Keratinocyte (primary cell): ENCODE measurements around the gene ERICH4. TPM values are rescaled to one million over a fixed set of nuclear protein-coding genes. Genes with fewer than 3 reads are reported as not detected.

Source experiments
- DNase-seq: peaks from one replicate; pipeline ENCODE4 v3.0.0-alpha.2; 2011; ENCODE audit warnings: low read depth, missing footprints, low spot score
- FAIRE-seq: peaks from 2 replicates; lab custom pipeline; 2011; peaks lifted over from hg19 to GRCh38; lab: Jason Lieb, UNC
- H2AFZ ChIP-seq: 2 replicates; pipeline ENCODE4 v1.6.0; 2012; ENCODE audit warnings: low read length, control low read depth, inconsistent platforms; ENCODE audit not compliant: control insufficient read depth
- H3K27ac ChIP-seq: 2 replicates; pipeline ENCODE4 v1.5.1; 2011; ENCODE audit warnings: low read length; ENCODE audit not compliant: control insufficient read depth, insufficient read depth
- H3K27me3 ChIP-seq: 3 replicates; pipeline ENCODE4 v1.6.0; 2011; ENCODE audit warnings: low read length; ENCODE audit not compliant: control insufficient read depth, insufficient read depth; ENCODE audit errors: extremely low read depth
- H3K36me3 ChIP-seq, 2 experiments: 2 replicates in 1 of 2; 3 replicates in 1 of 2; pipeline ENCODE4 v1.5.1; 2011; ENCODE audit warnings: low read length in 2 of 2, mild to moderate bottlenecking in 1 of 2; ENCODE audit not compliant: control insufficient read depth in 2 of 2, insufficient read depth in 2 of 2; ENCODE audit errors: extremely low read depth in 1 of 2
- H3K4me1 ChIP-seq: 3 replicates; pipeline ENCODE4 v1.5.1; 2011; ENCODE audit warnings: low read length; ENCODE audit not compliant: control insufficient read depth, insufficient read depth; ENCODE audit errors: extremely low read depth
- H3K4me2 ChIP-seq: 3 replicates; pipeline ENCODE4 v1.6.0; 2011; ENCODE audit warnings: low read depth, low read length; ENCODE audit not compliant: control insufficient read depth, insufficient read depth; ENCODE audit errors: extremely low read depth
- H3K4me3 ChIP-seq, 3 experiments: fragments of 200-600 bp in 1 of 3; sonication (generic) in 1 of 3; 2 replicates in 2 of 3; 3 replicates in 1 of 3; pipeline ENCODE4 v1.5.1; 2011 to 2016; ENCODE audit warnings: low read length in 3 of 3, mild to moderate bottlenecking in 3 of 3, control low read depth in 2 of 3, inconsistent platforms in 1 of 3, low read depth in 1 of 3, mixed read lengths in 1 of 3, mixed run types in 1 of 3, moderate library complexity in 1 of 3; ENCODE audit not compliant: control insufficient read depth in 2 of 3, insufficient read depth in 2 of 3; ENCODE audit errors: extremely low read depth in 1 of 3
- H3K79me2 ChIP-seq: 2 replicates; pipeline ENCODE4 v1.6.0; 2012; ENCODE audit warnings: low read length; ENCODE audit not compliant: control insufficient read depth, insufficient read depth
- H3K9ac ChIP-seq: 3 replicates; pipeline ENCODE4 v1.6.0; 2011; ENCODE audit warnings: low read length; ENCODE audit not compliant: control insufficient read depth, insufficient read depth; ENCODE audit errors: extremely low read depth
- H3K9me1 ChIP-seq: 3 replicates; pipeline ENCODE4 v1.6.0; 2011; ENCODE audit warnings: low read length; ENCODE audit not compliant: control insufficient read depth, insufficient read depth; ENCODE audit errors: extremely low read depth
- H3K9me3 ChIP-seq: 2 replicates; pipeline ENCODE4 v1.5.1; 2012; ENCODE audit warnings: low read depth, low read length; ENCODE audit not compliant: control insufficient read depth
- H4K20me1 ChIP-seq: 3 replicates; pipeline ENCODE4 v1.6.0; 2011; ENCODE audit warnings: low read length; ENCODE audit not compliant: control insufficient read depth, insufficient read depth; ENCODE audit errors: extremely low read depth
- CTCF ChIP-seq, 3 experiments: IDR thresholded peaks in 1 of 3; conservative IDR thresholded peaks in 1 of 3; optimal IDR thresholded peaks in 1 of 3; 2 replicates in 2 of 3; 3 replicates in 1 of 3; pipeline versions ENCODE3 to v1.5.1; 2011; ENCODE audit warnings: low read length in 3 of 3, mild to moderate bottlenecking in 3 of 3, moderate library complexity in 2 of 3, control low read depth in 1 of 3, inconsistent platforms in 1 of 3; ENCODE audit not compliant: insufficient read depth in 2 of 3; ENCODE audit errors: extremely low read depth in 1 of 3
- EZH2 ChIP-seq: IDR thresholded peaks from one replicate; pipeline ENCODE4 v1.6.1; 2012; ENCODE audit warnings: inconsistent platforms, mild to moderate bottlenecking, low read length, moderate library complexity
- dilution Hi-C: fragments of 300-500 bp; cut with MboI; formaldehyde crosslinking; loops from one replicate; pipeline ENCODE4 v1.7.0; 2020; ENCODE audit warnings: low sequenced_read_pairs; ENCODE audit not compliant: extremely low pct_ligation_motif_present
- polyA plus RNA-seq, 5 experiments: library from polyadenylated mRNA; depleted of rRNA in 3 of 5; stranded (reverse) in 3 of 5; stranded (forward) in 1 of 5; unstranded in 1 of 5; fragments of >200 nt; gene quantifications; 1 replicate in 1 of 5; 2 replicates in 3 of 5; 3 replicates in 1 of 5; pipeline versions ENCODE4 v1.2.1 to v1.2.3, GENCODE V29; 2011 to 2012; ENCODE audit warnings: missing spikeins in 2 of 5, low read depth in 1 of 5, low replicate concordance in 1 of 5
- small RNA-seq, 3 experiments: library from RNA; depleted of rRNA; stranded (forward); fragments of <200 nt; gene quantifications; one replicate each; pipeline ENCODE3, GENCODE V24; 2012; ENCODE audit warnings: low read depth in 3 of 3, low replicate concordance in 1 of 3; ENCODE audit not compliant: insufficient read length in 3 of 3

Gene ERICH4
- polyA plus RNA-seq, 1 donor (not counting 4 experiments of a cell fraction or from before 2014, with no cell fraction given), result not detected

DNA sequence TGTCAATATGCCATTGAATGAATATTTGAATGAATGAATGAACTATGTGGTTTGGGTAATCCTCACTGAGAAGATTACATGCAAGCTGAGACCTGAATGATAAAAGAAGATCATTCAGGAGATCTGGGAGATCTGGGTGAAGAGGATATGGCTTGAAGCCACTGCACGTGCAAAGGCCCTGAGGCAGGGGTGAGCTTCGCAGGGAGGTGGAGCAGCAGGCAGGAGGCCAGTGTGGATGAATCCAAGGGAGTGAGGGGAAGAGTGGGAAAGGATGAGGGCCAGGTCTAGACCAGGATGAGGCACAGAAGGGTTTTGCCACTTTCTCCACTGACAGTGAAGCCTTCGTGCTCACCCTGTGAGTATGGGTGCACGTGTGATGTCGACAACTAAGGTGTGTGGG is 49.9 kb downstream of the ERICH4 start:
- no peaks in the 10 kb centered on the region for H3K9me3 ChIP-seq
- TF ChIP-seq EZH2 (no peak), CTCF (optimal IDR thresholded peaks at IDR 0.05 in 1 of 3, IDR thresholded peaks at IDR 0.05 in 1 of 3, conservative IDR thresholded peaks at IDR 0.05 in 1 of 3; ENCODE audit: extremely low read depth in 1 of 3, insufficient read depth in 2 of 3, low read length in 3 of 3) (no peak)
- H3K9ac ChIP-seq, result no peak overlapping the region
- no peak overlapping the region for H3K27ac ChIP-seq
- H3K4me2 ChIP-seq, result no peak overlapping the region
- H3K4me1 ChIP-seq, result no peaks in the 10 kb centered on the region
- H3K27me3 ChIP-seq, result no peaks in the 10 kb centered on the region
- H3K36me3 ChIP-seq, result no peaks in the 10 kb centered on the region
- DNase-seq (no peak), FAIRE-seq (no peak)
- no peak overlapping the region for H2AFZ ChIP-seq
- no peaks in the 10 kb centered on the region for H3K79me2 ChIP-seq
- dilution Hi-C loops, result no loop called here
- no peaks in the 10 kb centered on the region for H4K20me1 ChIP-seq
- no peak overlapping the region for H3K4me3 ChIP-seq
- H3K9me1 ChIP-seq, result no peaks in the 10 kb centered on the region

Small RNA genes within 50 kb of the gene (small RNA-seq; reads per million reads assigned to genes)
- 0 reads per million in 3 experiments for gene RF00017

Other genes starting within 250 kb of the ERICH4 start
- 4.9 to 5.8 TPM (median 4.9 TPM) in 3 replicates for gene CYP2S1, start 249.9 kb upstream of the ERICH4 start, polyA plus RNA-seq
- gene AXL, start 223.9 kb upstream of the ERICH4 start, polyA plus RNA-seq, result 12.2 to 36.3 TPM (median 21.7 TPM) in 3 replicates
- gene HNRNPUL1, start 178.8 kb upstream of the ERICH4 start, polyA plus RNA-seq, result 21.1 to 48.3 TPM (median 40.2 TPM) in 3 replicates
- 6.8 to 9.6 TPM (median 9.5 TPM) in 3 replicates for gene CCDC97, start 133.0 kb upstream of the ERICH4 start, polyA plus RNA-seq
- 4.3 to 11.0 TPM (median 5.8 TPM) in 3 replicates for gene TGFB1, start 89.2 kb upstream of the ERICH4 start, polyA plus RNA-seq
- gene B9D2, start 79.0 kb upstream of the ERICH4 start, polyA plus RNA-seq, result 2.8 to 3.4 TPM (median 3.0 TPM) in 3 replicates
- gene TMEM91, start 66.6 kb upstream of the ERICH4 start, polyA plus RNA-seq, result 4.4 to 10.1 TPM (median 6.3 TPM) in 3 replicates
- gene EXOSC5, start 45.8 kb upstream of the ERICH4 start, polyA plus RNA-seq, result 12.5 to 18.2 TPM (median 14.7 TPM) in 3 replicates
- gene BCKDHA, start 45.3 kb upstream of the ERICH4 start, polyA plus RNA-seq, result 7.5 to 13.3 TPM (median 8.3 TPM) in 3 replicates
- gene B3GNT8, start 15.8 kb upstream of the ERICH4 start, polyA plus RNA-seq, result 0.45 to 1.8 TPM (median 0.97 TPM) in 3 replicates
- 45.3 to 64.0 TPM (median 45.6 TPM) in 3 replicates for gene DMAC2, start 3.2 kb upstream of the ERICH4 start, polyA plus RNA-seq
- gene CEACAM21, start 133.0 kb downstream of the ERICH4 start, polyA plus RNA-seq, result not detected in 3 replicates
- gene CEACAM4, start 183.9 kb downstream of the ERICH4 start, polyA plus RNA-seq, result not detected in 3 replicates
- gene CEACAM7, start 245.1 kb downstream of the ERICH4 start, polyA plus RNA-seq, result not detected in 3 replicates